H1 (cell line): Measurements from ENCODE around the gene OXNAD1. TPM values are rescaled to one million over a fixed set of nuclear protein-coding genes. Genes with fewer than 3 reads are reported as not detected.

Experiments used
- CTCF ChIA-PET: fragments of 300-600 bp; sonication (Branson Sonifier 250); formaldehyde crosslinking; loops from one replicate; lab custom pipeline; 2021; ENCODE audit not compliant: partially characterized antibody; lab: Charles Lee
- POLR2A ChIA-PET: fragments of 300-600 bp; sonication (Branson Sonifier 250); formaldehyde crosslinking; loops from one replicate; lab custom pipeline; 2021; ENCODE audit warnings: inconsistent platforms; ENCODE audit not compliant: partially characterized antibody; lab: Charles Lee
- DNase-seq, 2 experiments: peaks; one replicate each; pipeline versions ENCODE4 v3.0.0 to v3.0.0-alpha.2; 2010 to 2022; ENCODE audit warnings: low spot score in 2 of 2, low read depth in 1 of 2, mixed read lengths in 1 of 2
- FAIRE-seq: peaks from 2 replicates; lab custom pipeline; 2011; peaks lifted over from hg19 to GRCh38; lab: Jason Lieb, UNC
- H2AFZ ChIP-seq: 2 replicates; pipeline ENCODE4 v1.8.1; 2012; ENCODE audit warnings: low read length, inconsistent platforms
- H2AK5ac ChIP-seq: 2 replicates; pipeline ENCODE4 v1.6.1; 2013; ENCODE audit warnings: low read depth, low read length
- H2BK120ac ChIP-seq: replicated peaks from 2 replicates; pipeline ENCODE3; 2013; ENCODE audit warnings: low read depth, low read length, inconsistent platforms
- H2BK12ac ChIP-seq: 2 replicates; pipeline ENCODE4 v1.6.1; 2013; ENCODE audit warnings: low read depth, low read length
- H2BK15ac ChIP-seq: 2 replicates; pipeline ENCODE4 v1.6.1; 2013; ENCODE audit warnings: low read length
- H2BK20ac ChIP-seq: 2 replicates; pipeline ENCODE4 v1.6.1; 2013; ENCODE audit warnings: low read length
- H2BK5ac ChIP-seq: 2 replicates; pipeline ENCODE4 v1.6.1; 2013; ENCODE audit warnings: low read depth, low read length
- H3K14ac ChIP-seq: 2 replicates; pipeline ENCODE4 v1.6.1; 2013; ENCODE audit warnings: inconsistent platforms; ENCODE audit not compliant: insufficient read length
- H3K18ac ChIP-seq: 2 replicates; pipeline ENCODE4 v1.6.1; 2013; ENCODE audit warnings: low read length; ENCODE audit errors: extremely low read depth
- H3K23ac ChIP-seq: 2 replicates; pipeline ENCODE4 v1.6.1; 2013; ENCODE audit warnings: inconsistent platforms; ENCODE audit not compliant: insufficient read length
- H3K23me2 ChIP-seq: 2 replicates; pipeline ENCODE4 v1.6.1; 2013; ENCODE audit warnings: low read depth, low read length
- H3K27ac ChIP-seq: 2 replicates; pipeline ENCODE4 v1.6.1; 2011; ENCODE audit warnings: low read depth, low read length, inconsistent platforms
- H3K27me3 ChIP-seq, 4 experiments: replicated peaks in 1 of 4; 1 replicate in 1 of 4; 2 replicates in 3 of 4; pipeline versions ENCODE4 v1.6.1 to v1.8.1; 2011 to 2013; ENCODE audit warnings: low read length in 3 of 4, mild to moderate bottlenecking in 3 of 4, inconsistent platforms in 2 of 4, mixed read lengths in 2 of 4, moderate library complexity in 1 of 4; ENCODE audit not compliant: control insufficient read depth in 3 of 4, insufficient read depth in 3 of 4; ENCODE audit errors: extremely low read depth in 1 of 4
- H3K36me3 ChIP-seq, 4 experiments: 2 replicates each; pipeline versions ENCODE4 v1.6.1 to v1.8.1; 2011 to 2013; ENCODE audit warnings: mild to moderate bottlenecking in 4 of 4, low read length in 3 of 4, moderate library complexity in 2 of 4, control low read depth in 1 of 4, inconsistent platforms in 1 of 4; ENCODE audit not compliant: insufficient read depth in 4 of 4, control insufficient read depth in 2 of 4
- H3K4ac ChIP-seq: replicated peaks from 2 replicates; pipeline ENCODE3; 2013; ENCODE audit warnings: low read length, low read depth, mixed read lengths, inconsistent platforms; ENCODE audit not compliant: insufficient read length
- H3K4me1 ChIP-seq, 4 experiments: replicated peaks in 1 of 4; 1 replicate in 1 of 4; 2 replicates in 3 of 4; pipeline versions ENCODE4 v1.6.1 to v1.8.1; 2011 to 2013; ENCODE audit warnings: low read length in 3 of 4, inconsistent platforms in 2 of 4, mixed read lengths in 1 of 4; ENCODE audit not compliant: insufficient read depth in 4 of 4, control insufficient read depth in 3 of 4
- H3K4me2 ChIP-seq, 2 experiments: 2 replicates each; pipeline versions ENCODE4 v1.6.1 to v1.8.1; 2011 to 2013; ENCODE audit warnings: low read depth in 2 of 2, low read length in 2 of 2, control low read depth in 1 of 2, inconsistent platforms in 1 of 2, mild to moderate bottlenecking in 1 of 2; ENCODE audit not compliant: insufficient read depth in 1 of 2
- H3K4me3 ChIP-seq, 4 experiments: fragments of 200-600, 300-600 bp in 1 of 4; sonication (generic), shearing (Covaris generic), sonication (Bioruptor Twin) in 1 of 4; 2 replicates each; pipeline versions ENCODE4 v1.5.1 to v1.8.1; 2011 to 2016; ENCODE audit warnings: low read length in 4 of 4, low read depth in 3 of 4, control low read depth in 2 of 4, inconsistent platforms in 2 of 4, mild to moderate bottlenecking in 2 of 4, mixed read lengths in 1 of 4, moderate library complexity in 1 of 4; ENCODE audit not compliant: insufficient read depth in 2 of 4; ENCODE audit errors: extremely low read depth in 1 of 4
- H3K56ac ChIP-seq: replicated peaks from 2 replicates; pipeline ENCODE3; 2013; ENCODE audit warnings: low read depth, mild to moderate bottlenecking, mixed read lengths, low read length, inconsistent platforms; ENCODE audit not compliant: insufficient read length
- H3K79me1 ChIP-seq: 2 replicates; pipeline ENCODE4 v1.6.1; 2013; ENCODE audit warnings: low read depth, low read length, control low read depth
- H3K79me2 ChIP-seq, 2 experiments: 2 replicates each; pipeline versions ENCODE4 v1.6.1 to v1.8.1; 2012 to 2013; ENCODE audit warnings: low read length in 2 of 2, mild to moderate bottlenecking in 2 of 2, inconsistent platforms in 1 of 2; ENCODE audit not compliant: insufficient read depth in 2 of 2, control insufficient read depth in 1 of 2
- H3K9ac ChIP-seq, 4 experiments: replicated peaks in 1 of 4; 1 replicate in 1 of 4; 2 replicates in 3 of 4; pipeline versions ENCODE4 v1.6.1 to v1.8.1; 2011 to 2013; ENCODE audit warnings: low read depth in 3 of 4, low read length in 3 of 4, control low read depth in 2 of 4, mild to moderate bottlenecking in 2 of 4, moderate library complexity in 2 of 4, inconsistent platforms in 1 of 4; ENCODE audit errors: extremely low read depth in 1 of 4
- H3K9me3 ChIP-seq, 2 experiments: 2 replicates each; pipeline versions ENCODE4 v1.6.1 to v1.8.1; 2012 to 2013; ENCODE audit warnings: mild to moderate bottlenecking in 2 of 2, moderate library complexity in 2 of 2, control low read depth in 1 of 2, inconsistent platforms in 1 of 2, low read depth in 1 of 2, low read length in 1 of 2, mixed read lengths in 1 of 2; ENCODE audit not compliant: insufficient read depth in 2 of 2
- H4K20me1 ChIP-seq, 2 experiments: replicated peaks in 1 of 2; 2 replicates each; pipeline versions ENCODE3 to v1.8.1; 2011 to 2013; ENCODE audit warnings: inconsistent platforms in 2 of 2, low read length in 2 of 2, mild to moderate bottlenecking in 1 of 2; ENCODE audit not compliant: insufficient read depth in 2 of 2, control insufficient read depth in 1 of 2
- H4K5ac ChIP-seq: 2 replicates; pipeline ENCODE4 v1.6.1; 2013; ENCODE audit warnings: low read length, low read depth, mixed read lengths, inconsistent platforms; ENCODE audit not compliant: insufficient read length
- H4K8ac ChIP-seq: 2 replicates; pipeline ENCODE4 v1.8.0; 2013; ENCODE audit warnings: mild to moderate bottlenecking, moderate library complexity, low read length, inconsistent platforms; ENCODE audit not compliant: insufficient read depth; ENCODE audit errors: extremely low read depth
- H4K91ac ChIP-seq: replicated peaks from 2 replicates; pipeline ENCODE3; 2013; ENCODE audit warnings: low read length, mixed read lengths, inconsistent platforms; ENCODE audit not compliant: insufficient read length
- BCL11A ChIP-seq, 2 experiments: IDR thresholded peaks; one replicate each; pipeline ENCODE4 v1.6.1; 2011; ENCODE audit warnings: low read depth in 2 of 2, low read length in 2 of 2, mild to moderate bottlenecking in 2 of 2
- HDAC2 ChIP-seq, 2 experiments: fragments of 300-600 bp in 1 of 2; sonication (generic) in 1 of 2; IDR thresholded peaks; 2 replicates each; pipeline ENCODE4 v1.6.1; 2011 to 2012; ENCODE audit warnings: low read depth in 2 of 2, low read length in 2 of 2, mild to moderate bottlenecking in 2 of 2, moderate library complexity in 2 of 2, borderline replicate concordance in 1 of 2, inconsistent platforms in 1 of 2
- HDAC6 ChIP-seq: IDR thresholded peaks from one replicate; pipeline ENCODE4 v1.7.1; 2012; ENCODE audit warnings: low read depth, mild to moderate bottlenecking, inconsistent platforms, low read length, moderate library complexity
- POLR2AphosphoS5 ChIP-seq: IDR thresholded peaks from 2 replicates; pipeline ENCODE4 v1.6.1; 2011; ENCODE audit warnings: low read depth, low read length
- TEAD4 ChIP-seq: IDR thresholded peaks from 2 replicates; pipeline ENCODE4 v1.6.1; 2012; ENCODE audit warnings: low read depth, low read length, inconsistent platforms, mixed read lengths
- WGBS, 2 experiments: shearing (Covaris generic) in 1 of 2; methylation state at CpG; one replicate each; pipeline versions ENCODE4 v1.1.6 to v1.1.7; 2013 to 2015; ENCODE audit warnings: low lambda C conversion rate in 2 of 2, mixed read lengths in 2 of 2, inconsistent platforms in 1 of 2, low coverage in 1 of 2, missing lambda C conversion rate in 1 of 2; ENCODE audit not compliant: insufficient replicate concordance in 2 of 2, insufficient coverage in 1 of 2, insufficient read length in 1 of 2; ENCODE audit errors: extremely low coverage in 1 of 2, missing lambda C conversion rate in 1 of 2; 5-methylcytosine and 5-hydroxymethylcytosine counted together
- polyA plus RNA-seq, 7 experiments: library from polyadenylated mRNA; depleted of rRNA in 3 of 7; stranded (reverse) in 5 of 7; unstranded in 2 of 7; fragments of >200 nt in 5 of 7; fragments of 200-250 nt in 2 of 7; gene quantifications; 1 replicate in 5 of 7; 2 replicates in 1 of 7; 4 replicates in 1 of 7; pipeline versions ENCODE4 v1.2.1 to v1.2.3, GENCODE V29; 2011 to 2013; ENCODE audit warnings: missing spikeins in 2 of 7, mixed read lengths in 2 of 7
- total RNA-seq: library from RNA; stranded (reverse); fragmentation: NEBNext Ultra II Directional; extraction: Animal tissue kit (Norgen Biotek cat#: 25700); gene quantifications from 2 replicates; pipeline ENCODE4 v1.2.1, GENCODE V29; 2021

The OXNAD1 gene
- total and polyA plus RNA-seq, 2 of the 8 experiments (the other 6 are each of a cell fraction or from before 2014, with no cell fraction given): 14.9 to 24.8 TPM

GRCh38 chr3:16219777-16220176 lies 45.2 kb upstream of the OXNAD1 start:
- no peak overlapping the region; the same call in 1 of the 2 replicates for H3K27ac ChIP-seq
- no peaks in the 10 kb centered on the region for H3K27me3 ChIP-seq
- no peak overlapping the region for H2BK120ac ChIP-seq
- no peaks in the 10 kb centered on the region for H3K4me1 ChIP-seq
- TF ChIP-seq TEAD4 (no peak), HDAC6 (no peak), POLR2AphosphoS5 (no peak), BCL11A (IDR thresholded peaks at IDR 0.05; ENCODE audit: low read depth in 2 of 2, low read length in 2 of 2) (no peak), HDAC2 (IDR thresholded peaks at IDR 0.05; ENCODE audit: borderline replicate concordance in 1 of 2, low read depth in 2 of 2, low read length in 2 of 2) (no peak)
- no peak overlapping the region for H3K4me3 ChIP-seq
- no peaks in the 10 kb centered on the region for H3K79me1 ChIP-seq
- no peak overlapping the region for H4K91ac ChIP-seq
- H3K4me2 ChIP-seq: no peak overlapping the region
- FAIRE-seq (no peak), DNase-seq (no peak)
- H3K23me2 ChIP-seq: no peaks in the 10 kb centered on the region
- H4K5ac ChIP-seq: no peak overlapping the region
- no peak overlapping the region for H2AK5ac ChIP-seq
- no peak overlapping the region for H3K4ac ChIP-seq
- no peak overlapping the region for H4K8ac ChIP-seq
- CTCF ChIA-PET: interaction anchor here (1.3 to 2.1 kb wide), 3 partner anchors 10 to 28 kb away, joined by 3 to 5 read pairs (median 5); no protein-coding TSS in a partner anchor
- no peaks in the 10 kb centered on the region for H3K9me3 ChIP-seq
- no peak overlapping the region for H3K56ac ChIP-seq
- no peak overlapping the region for H3K9ac ChIP-seq
- no peaks in the 10 kb centered on the region for H3K36me3 ChIP-seq
- no peak overlapping the region for H2BK5ac ChIP-seq
- WGBS, 2 experiments: 89% methylated on average over 3 of the region's 3 CpGs; no CpG with 5 or more reads in 1 of the 2 experiments
- H3K14ac ChIP-seq: no peak overlapping the region
- H2AFZ ChIP-seq: no peak overlapping the region
- no peak overlapping the region for H2BK15ac ChIP-seq
- POLR2A ChIA-PET: no interaction called here
- no peak overlapping the region for H2BK20ac ChIP-seq
- no peaks in the 10 kb centered on the region for H4K20me1 ChIP-seq
- no peak overlapping the region for H3K18ac ChIP-seq
- H3K23ac ChIP-seq: no peak overlapping the region
- no peaks in the 10 kb centered on the region for H3K79me2 ChIP-seq
- H2BK12ac ChIP-seq: no peak overlapping the region
